ENCODE measurements around the gene NUP42. TPM values are rescaled to one million over a fixed set of nuclear protein-coding genes. Genes with fewer than 3 reads are reported as not detected.
A peak's percentile ranks its signal among the peaks of the same experiment; 100 is the strongest.

The NUP42 gene
- total RNA-seq, 1 experiment from 2014 or later = 30.3 TPM

DNA sequence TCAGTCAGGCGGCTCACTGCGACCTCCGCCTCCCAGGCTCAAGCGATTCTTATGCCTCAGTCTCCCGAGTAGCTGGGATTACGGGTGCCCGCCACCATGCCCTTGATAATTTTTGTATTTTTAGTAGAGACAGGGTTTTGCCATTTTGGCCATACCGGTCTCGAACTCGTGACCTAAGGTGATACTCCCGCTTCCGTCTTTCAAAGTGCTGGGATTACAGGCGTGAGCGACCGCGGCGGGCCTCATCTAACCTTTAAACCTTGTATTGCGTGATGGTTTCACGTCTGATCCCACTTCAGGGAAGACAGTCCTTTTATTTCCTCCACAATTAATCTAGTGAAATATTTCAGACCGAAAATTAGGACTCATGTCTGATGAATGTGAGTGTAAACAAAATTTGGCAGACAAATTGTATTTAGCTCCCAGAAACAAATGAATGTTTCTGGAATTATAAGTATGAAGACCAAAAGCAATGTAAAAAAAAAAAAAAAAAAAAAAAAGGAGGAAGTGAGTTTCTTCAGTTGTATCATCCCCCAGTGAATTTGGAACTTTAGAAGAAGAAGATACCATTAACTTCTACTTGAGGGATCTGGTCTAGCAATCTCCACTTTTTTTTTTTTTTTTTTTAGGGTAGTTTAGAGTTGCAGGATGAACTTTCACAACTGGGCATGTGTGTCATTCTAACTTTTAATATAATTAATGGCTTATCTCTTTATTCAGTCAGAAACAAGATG, 1.6 kb downstream of the NUP42 start:
- no TSS peak for BruUV-seq (replicated peaks)

GRCh38 chr7:23184291-23184690, 2.4 kb downstream of the NUP42 start:
- peaks cover 3% of the 10 kb centered on the region for H3K4me1 ChIP-seq (ENCODE audit: control insufficient read depth, insufficient read depth, low read length)
- ATAC-seq = no peak
- no peaks in the 10 kb centered on the region for H3K9me3 ChIP-seq (ENCODE audit: control insufficient read depth, insufficient read depth, low read depth, low read length)
- no peak for DNase-seq (ENCODE audit: low read depth, low spot score)
- H3K27ac ChIP-seq (ENCODE audit: low read length) = no peak overlapping the region
- H3K4me3 ChIP-seq (ENCODE audit: low read depth in 2 of 2, low read length in 2 of 2) = no peak overlapping the region
- intact Hi-C loops (cut with micrococcal nuclease; ENCODE audit: unreplicated experiment) (loop anchor here (5.0 kb wide), 2 partner anchors 77 to 97 kb away; partner anchors contain the start of gene KLHL7), in situ Hi-C loops (cut with HindIII; ENCODE audit: low pct_unique_long_range_greater_than_20kb, low sequenced_read_pairs) (no loop called here)
- POLR2A ChIA-PET = no interaction called here
- CTCF ChIA-PET = interaction anchor here (0.5 to 1.3 kb wide), 5 partner anchors 9 to 1757 kb away, joined by 3 to 8 read pairs (median 3); no protein-coding TSS in a partner anchor
- TF ChIP-seq, protein P1, sequence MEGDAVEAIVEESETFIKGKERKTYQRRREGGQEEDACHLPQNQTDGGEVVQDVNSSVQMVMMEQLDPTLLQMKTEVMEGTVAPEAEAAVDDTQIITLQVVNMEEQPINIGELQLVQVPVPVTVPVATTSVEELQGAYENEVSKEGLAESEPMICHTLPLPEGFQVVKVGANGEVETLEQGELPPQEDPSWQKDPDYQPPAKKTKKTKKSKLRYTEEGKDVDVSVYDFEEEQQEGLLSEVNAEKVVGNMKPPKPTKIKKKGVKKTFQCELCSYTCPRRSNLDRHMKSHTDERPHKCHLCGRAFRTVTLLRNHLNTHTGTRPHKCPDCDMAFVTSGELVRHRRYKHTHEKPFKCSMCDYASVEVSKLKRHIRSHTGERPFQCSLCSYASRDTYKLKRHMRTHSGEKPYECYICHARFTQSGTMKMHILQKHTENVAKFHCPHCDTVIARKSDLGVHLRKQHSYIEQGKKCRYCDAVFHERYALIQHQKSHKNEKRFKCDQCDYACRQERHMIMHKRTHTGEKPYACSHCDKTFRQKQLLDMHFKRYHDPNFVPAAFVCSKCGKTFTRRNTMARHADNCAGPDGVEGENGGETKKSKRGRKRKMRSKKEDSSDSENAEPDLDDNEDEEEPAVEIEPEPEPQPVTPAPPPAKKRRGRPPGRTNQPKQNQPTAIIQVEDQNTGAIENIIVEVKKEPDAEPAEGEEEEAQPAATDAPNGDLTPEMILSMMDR (IDR thresholded peaks at IDR 0.05) = no peak
- TF ChIP-seq POLR2AphosphoS5 (IDR thresholded peaks at IDR 0.05; ENCODE audit: low read depth, low read length) (no peak), TCF7L2 (IDR thresholded peaks at IDR 0.05; ENCODE audit: low read depth, low read length) (no peak), SIN3A (IDR thresholded peaks at IDR 0.05; ENCODE audit: borderline replicate concordance, insufficient read depth, low read depth, low read length) (no peak), REST (IDR thresholded peaks at IDR 0.05; ENCODE audit: insufficient read depth in 1 of 2, low read depth in 2 of 2, low read length in 1 of 2) (no peak)
- BruUV-seq (replicated peaks) = no TSS peak
- peaks cover 34% of the 10 kb centered on the region for H3K36me3 ChIP-seq (ENCODE audit: control insufficient read depth, insufficient read depth, low read length)
- H3K27me3 ChIP-seq (ENCODE audit: control insufficient read depth, insufficient read depth, low read length) = no peaks in the 10 kb centered on the region

More for the DNA sequence above, 1.6 kb downstream of the NUP42 start:
- no peaks in the 10 kb centered on the region for H3K9me3 ChIP-seq (ENCODE audit: control insufficient read depth, insufficient read depth, low read depth, low read length)
- intact Hi-C loops (cut with micrococcal nuclease; ENCODE audit: unreplicated experiment) = loop anchor here (5.0 kb wide), 2 partner anchors 76 to 96 kb away; partner anchors contain the start of gene KLHL7
- no peak for TF ChIP-seq TCF7L2 (IDR thresholded peaks at IDR 0.05; ENCODE audit: low read depth, low read length)
- TF ChIP-seq SIN3A (IDR thresholded peaks at IDR 0.05; ENCODE audit: borderline replicate concordance, insufficient read depth, low read depth, low read length) = no peak
- TF ChIP-seq REST (IDR thresholded peaks at IDR 0.05; ENCODE audit: insufficient read depth in 1 of 2, low read depth in 2 of 2, low read length in 1 of 2) = no peak
- TF ChIP-seq, protein P1 (IDR thresholded peaks at IDR 0.05) = no peak
- no peak for TF ChIP-seq POLR2AphosphoS5 (IDR thresholded peaks at IDR 0.05; ENCODE audit: low read depth, low read length)
- no peaks in the 10 kb centered on the region for H3K27me3 ChIP-seq (ENCODE audit: control insufficient read depth, insufficient read depth, low read length)
- DNase-seq (ENCODE audit: low read depth, low spot score) (no peak), ATAC-seq (no peak)
- in situ Hi-C loops (cut with HindIII; ENCODE audit: low pct_unique_long_range_greater_than_20kb, low sequenced_read_pairs) = no loop called here
- POLR2A ChIA-PET = interaction anchor here (0.7 to 0.8 kb wide), 2 partner anchors 10 to 77 kb away, joined by 3 to 14 read pairs; no protein-coding TSS in a partner anchor
- peaks cover 28% of the 10 kb centered on the region; the same call in 1 of the 2 replicates for H3K36me3 ChIP-seq (ENCODE audit: control insufficient read depth, insufficient read depth, low read length)
- CTCF ChIA-PET = interaction anchor here (0.6 to 0.7 kb wide), 2 partner anchors 77 to 211 kb away, joined by 6 to 13 read pairs; no protein-coding TSS in a partner anchor
- peaks cover 3% of the 10 kb centered on the region for H3K4me1 ChIP-seq (ENCODE audit: control insufficient read depth, insufficient read depth, low read length)
- peak overlapping the region; percentile 76 to 84 for H3K4me3 ChIP-seq (ENCODE audit: low read depth in 2 of 2, low read length in 2 of 2)
- peak overlapping the region; percentile 96 for H3K27ac ChIP-seq (ENCODE audit: low read length)
